ENCODE results near the gene PARVB. TPM values are rescaled to one million over a fixed set of nuclear protein-coding genes. Genes with fewer than 3 reads are reported as not detected.

PARVB gene
- total RNA-seq, 2 experiments from 2014 or later, result 18.2 to 19.2 TPM

GRCh38 chr22:44200855-44201550 lies 176.9 kb downstream of the PARVB start:
- H3K27ac Mint-ChIP-seq, result peak overlapping the region; percentile 78
- no peak for DNase-seq
- ChIA-PET POLR2A (no interaction called here), CTCF (no interaction called here)
- H3K4me3 Mint-ChIP-seq, result no peak overlapping the region
- H3K27me3 Mint-ChIP-seq, result no peaks in the 10 kb centered on the region
- peaks cover 34% of the 10 kb centered on the region for H3K36me3 Mint-ChIP-seq (ENCODE audit: low read depth)
- peaks cover 27% of the 10 kb centered on the region for H3K4me1 Mint-ChIP-seq
- no peaks in the 10 kb centered on the region for H3K9me3 Mint-ChIP-seq

GRCh38 chr22:44201665-44202064 lies 177.6 kb downstream of the PARVB start:
- Mint-ChIP-seq H3K4me1 (peaks cover 27% of the 10 kb centered on the region), H3K27me3 (no peaks in the 10 kb centered on the region), H3K36me3 (ENCODE audit: low read depth) (peaks cover 33% of the 10 kb centered on the region), H3K9me3 (no peaks in the 10 kb centered on the region), H3K4me3 (no peak overlapping the region), H3K27ac (no peak overlapping the region)
- DNase-seq, result no peak
- POLR2A ChIA-PET, result no interaction called here
- CTCF ChIA-PET, result no interaction called here

- Mint-ChIP-seq H3K36me3 (ENCODE audit: low read depth) (peaks cover 33% of the 10 kb centered on the region), H3K27ac (no peak overlapping the region), H3K9me3 (no peaks in the 10 kb centered on the region), H3K4me3 (no peak overlapping the region), H3K4me1 (peaks cover 27% of the 10 kb centered on the region), H3K27me3 (no peaks in the 10 kb centered on the region)
- POLR2A ChIA-PET, result no interaction called here
- no peak for DNase-seq
- CTCF ChIA-PET, result no interaction called here
Observed at GRCh38 chr22:44202261-44202789, 178.2 kb downstream of the PARVB start.

GRCh38 chr22:44203203-44203602 lies 179.1 kb downstream of the PARVB start:
- H3K4me3 Mint-ChIP-seq, result no peak overlapping the region
- CTCF ChIA-PET, result no interaction called here

GRCh38 chr22:44204739-44205515 lies 180.8 kb downstream of the PARVB start:
- CTCF ChIA-PET, result no interaction called here
- peaks cover 10% of the 10 kb centered on the region for H3K9me3 Mint-ChIP-seq
- no peak for DNase-seq
- peaks cover 27% of the 10 kb centered on the region for H3K4me1 Mint-ChIP-seq
- H3K27me3 Mint-ChIP-seq, result peaks cover 2% of the 10 kb centered on the region
- peaks cover 26% of the 10 kb centered on the region for H3K36me3 Mint-ChIP-seq (ENCODE audit: low read depth)
- POLR2A ChIA-PET, result no interaction called here
- no peak overlapping the region for H3K27ac Mint-ChIP-seq
- H3K4me3 Mint-ChIP-seq, result no peak overlapping the region

More at GRCh38 chr22:44203203-44203602, 179.1 kb downstream of the PARVB start:
- H3K4me1 Mint-ChIP-seq, result peaks cover 27% of the 10 kb centered on the region
- H3K9me3 Mint-ChIP-seq, result no peaks in the 10 kb centered on the region
- no peaks in the 10 kb centered on the region for H3K27me3 Mint-ChIP-seq
- no peak for DNase-seq
- H3K27ac Mint-ChIP-seq, result no peak overlapping the region
- H3K36me3 Mint-ChIP-seq (ENCODE audit: low read depth), result peaks cover 29% of the 10 kb centered on the region
- POLR2A ChIA-PET, result no interaction called here

GRCh38 chr22:44205516-44206329 lies 181.6 kb downstream of the PARVB start:
- peaks cover 22% of the 10 kb centered on the region for H3K4me1 Mint-ChIP-seq
- POLR2A ChIA-PET, result no interaction called here
- CTCF ChIA-PET, result no interaction called here
- H3K27ac Mint-ChIP-seq, result no peak overlapping the region
- peaks cover 28% of the 10 kb centered on the region for H3K36me3 Mint-ChIP-seq (ENCODE audit: low read depth)
- H3K4me3 Mint-ChIP-seq, result no peak overlapping the region
- H3K27me3 Mint-ChIP-seq, result peaks cover 2% of the 10 kb centered on the region
- H3K9me3 Mint-ChIP-seq, result peaks cover 10% of the 10 kb centered on the region
- DNase-seq, result no peak

GRCh38 chr22:44206330-44206645 lies 182.2 kb downstream of the PARVB start:
- H3K27me3 Mint-ChIP-seq, result peaks cover 2% of the 10 kb centered on the region
- no peak overlapping the region for H3K4me3 Mint-ChIP-seq
- H3K36me3 Mint-ChIP-seq (ENCODE audit: low read depth), result peaks cover 28% of the 10 kb centered on the region
- H3K27ac Mint-ChIP-seq, result no peak overlapping the region
- H3K4me1 Mint-ChIP-seq, result peaks cover 19% of the 10 kb centered on the region
- H3K9me3 Mint-ChIP-seq, result peaks cover 10% of the 10 kb centered on the region
- ChIA-PET POLR2A (no interaction called here), CTCF (no interaction called here)
- no peak for DNase-seq

GRCh38 chr22:44206696-44207095 lies 182.6 kb downstream of the PARVB start:
- Mint-ChIP-seq H3K27ac (no peak overlapping the region), H3K27me3 (peaks cover 2% of the 10 kb centered on the region), H3K4me1 (peaks cover 15% of the 10 kb centered on the region), H3K36me3 (ENCODE audit: low read depth) (peaks cover 26% of the 10 kb centered on the region), H3K9me3 (peaks cover 10% of the 10 kb centered on the region), H3K4me3 (no peak overlapping the region)
- POLR2A ChIA-PET, result no interaction called here
- CTCF ChIA-PET, result interaction anchor here (1.0 kb wide), 1 partner anchor 24 kb away, joined by 3 read pairs; no protein-coding TSS in a partner anchor
- no peak for DNase-seq

GRCh38 chr22:44207173-44207980 lies 183.3 kb downstream of the PARVB start:
- Mint-ChIP-seq H3K27me3 (peaks cover 2% of the 10 kb centered on the region), H3K9me3 (peaks cover 10% of the 10 kb centered on the region), H3K4me1 (peaks cover 14% of the 10 kb centered on the region), H3K36me3 (ENCODE audit: low read depth) (peaks cover 21% of the 10 kb centered on the region), H3K27ac (no peak overlapping the region), H3K4me3 (no peak overlapping the region)
- CTCF ChIA-PET, result interaction anchor here (1.0 kb wide), 1 partner anchor 25 kb away, joined by 3 read pairs; no protein-coding TSS in a partner anchor
- no peak for DNase-seq
- POLR2A ChIA-PET, result no interaction called here

- Mint-ChIP-seq H3K36me3 (ENCODE audit: low read depth) (peaks cover 15% of the 10 kb centered on the region), H3K9me3 (peaks cover 10% of the 10 kb centered on the region), H3K27me3 (peaks cover 2% of the 10 kb centered on the region), H3K27ac (no peak overlapping the region), H3K4me1 (peaks cover 14% of the 10 kb centered on the region), H3K4me3 (no peak overlapping the region)
- DNase-seq, result no peak
- POLR2A ChIA-PET, result no interaction called here
- CTCF ChIA-PET, result no interaction called here
Observed at GRCh38 chr22:44207981-44208317, 183.8 kb downstream of the PARVB start.

GRCh38 chr22:44209343-44209742 lies 185.2 kb downstream of the PARVB start:
- Mint-ChIP-seq H3K36me3 (ENCODE audit: low read depth) (peaks cover 13% of the 10 kb centered on the region), H3K27me3 (peaks cover 2% of the 10 kb centered on the region), H3K4me3 (no peak overlapping the region), H3K9me3 (peaks cover 10% of the 10 kb centered on the region), H3K4me1 (peaks cover 14% of the 10 kb centered on the region), H3K27ac (no peak overlapping the region)
- POLR2A ChIA-PET, result no interaction called here
- DNase-seq, result no peak
- CTCF ChIA-PET, result no interaction called here

GRCh38 chr22:44210722-44211121 lies 186.6 kb downstream of the PARVB start:
- no peak overlapping the region for H3K27ac Mint-ChIP-seq
- H3K9me3 Mint-ChIP-seq, result peaks cover 10% of the 10 kb centered on the region
- no peak overlapping the region for H3K4me3 Mint-ChIP-seq
- ChIA-PET POLR2A (no interaction called here), CTCF (interaction anchor here (0.6 kb wide), 1 partner anchor 102 kb away, joined by 4 read pairs; no protein-coding TSS in a partner anchor)
- no peak for DNase-seq
- H3K27me3 Mint-ChIP-seq, result peaks cover 2% of the 10 kb centered on the region
- H3K36me3 Mint-ChIP-seq (ENCODE audit: low read depth), result peaks cover 13% of the 10 kb centered on the region
- peaks cover 14% of the 10 kb centered on the region for H3K4me1 Mint-ChIP-seq

Data from activated CD4-positive, alpha-beta T cell treated with anti-CD3 and anti-CD28 coated beads, Interleukin-2, amount 10 ng/mL, durations not matched to agents 7 days and 5 days (primary cell).